ENCODE results near the gene TBCB. TPM values are rescaled to one million over a fixed set of nuclear protein-coding genes. Genes with fewer than 3 reads are reported as not detected.

The TBCB gene
- total RNA-seq, 4 donors from 2014 or later = 116 to 248 (median 180) TPM

GRCh38 chr19:36099166-36099785, 16.0 kb upstream of the TBCB start:
- 40 to 89% methylated on average over 1 to 14 of the region's 19 CpGs for WGBS, 2 donors (ENCODE audit: low coverage in 1 of 2)
- Histone ChIP-seq H3K27me3 (no peaks in the 10 kb centered on the region), H3K27ac (no peak overlapping the region), H3K36me3 (no peaks in the 10 kb centered on the region), H3K9me3 (no peaks in the 10 kb centered on the region), H3K4me1 (no peaks in the 10 kb centered on the region), H3K4me3 (no peak overlapping the region)
- ATAC-seq = no peak
- TF ChIP-seq POLR2A (IDR thresholded peaks at IDR 0.05) = no peak
- no peak for TF ChIP-seq POLR2AphosphoS5 (IDR thresholded peaks at IDR 0.05)
- TF ChIP-seq EP300 (IDR thresholded peaks at IDR 0.05) = no peak
- no peak for TF ChIP-seq CTCF (IDR thresholded peaks at IDR 0.05)

GRCh38 chr19:36100476-36100875, 14.8 kb upstream of the TBCB start:
- TF ChIP-seq POLR2A (IDR thresholded peaks at IDR 0.05) (no peak), POLR2AphosphoS5 (IDR thresholded peaks at IDR 0.05) (no peak), EP300 (IDR thresholded peaks at IDR 0.05) (no peak), CTCF (IDR thresholded peaks at IDR 0.05) (no peak)
- Histone ChIP-seq H3K4me3 (no peak overlapping the region), H3K27me3 (no peaks in the 10 kb centered on the region), H3K27ac (no peak overlapping the region), H3K9me3 (no peaks in the 10 kb centered on the region), H3K36me3 (no peaks in the 10 kb centered on the region), H3K4me1 (no peaks in the 10 kb centered on the region)
- ATAC-seq = no peak
- WGBS, 2 donors (ENCODE audit: low coverage in 1 of 2) = no CpG with 5 or more reads among the region's 5 CpGs

DNA sequence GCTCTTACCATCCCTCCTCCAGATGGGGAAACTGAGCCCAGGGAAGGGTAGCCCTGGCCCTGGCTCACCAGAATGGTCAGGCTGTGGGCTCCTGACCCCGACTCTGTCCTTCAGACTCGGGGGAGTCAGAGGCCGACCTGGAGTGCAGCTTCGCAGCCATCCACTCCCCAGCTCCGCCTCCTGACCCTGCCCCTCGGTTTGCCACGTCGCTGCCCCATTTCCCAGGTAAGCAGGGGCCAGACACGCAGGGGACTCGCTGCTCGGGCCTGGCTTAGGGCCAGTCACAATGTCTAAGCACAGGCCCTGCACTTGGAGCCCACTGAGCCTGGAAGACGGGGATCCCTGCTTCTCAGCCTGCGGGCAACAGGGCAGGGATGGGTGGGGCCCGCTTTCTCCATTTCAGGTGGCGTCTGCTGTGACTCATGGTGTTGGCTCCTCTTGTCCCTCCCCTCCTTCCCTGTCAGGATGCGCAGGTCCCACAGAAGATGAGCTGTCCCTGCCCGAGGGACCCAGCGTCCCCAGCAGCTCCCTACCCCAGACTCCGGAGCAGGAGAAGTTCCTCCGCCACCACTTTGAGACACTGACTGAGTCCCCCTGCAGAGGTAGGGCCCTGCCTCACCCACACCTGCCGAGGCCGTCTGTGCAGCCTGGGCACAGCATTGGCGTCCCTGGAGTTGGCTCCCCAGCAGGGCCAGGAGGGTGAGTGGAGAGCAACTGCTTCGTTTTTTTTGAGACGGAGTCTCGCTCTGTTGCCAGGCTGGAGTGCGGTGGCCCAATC, 13.5 kb upstream of the TBCB start:
- TF ChIP-seq POLR2AphosphoS5 (IDR thresholded peaks at IDR 0.05) (no peak), POLR2A (IDR thresholded peaks at IDR 0.05) (no peak), EP300 (IDR thresholded peaks at IDR 0.05) (no peak), CTCF (IDR thresholded peaks at IDR 0.05) (no peak)
- no peak overlapping the region for H3K4me3 ChIP-seq
- whole genome bisulfite sequencing, 2 donors (ENCODE audit: low coverage in 1 of 2) = 67% methylated on average over 3 of the region's 27 CpGs; no CpG with 5 or more reads in 1 of the 2 donors
- peaks cover 0 to 5% of the 10 kb centered on the region in 2 donors for H3K36me3 ChIP-seq
- no peaks in the 10 kb centered on the region for H3K9me3 ChIP-seq
- no peaks in the 10 kb centered on the region for H3K4me1 ChIP-seq
- no peak for ATAC-seq
- H3K27ac ChIP-seq = no peak overlapping the region
- no peaks in the 10 kb centered on the region for H3K27me3 ChIP-seq

DNA sequence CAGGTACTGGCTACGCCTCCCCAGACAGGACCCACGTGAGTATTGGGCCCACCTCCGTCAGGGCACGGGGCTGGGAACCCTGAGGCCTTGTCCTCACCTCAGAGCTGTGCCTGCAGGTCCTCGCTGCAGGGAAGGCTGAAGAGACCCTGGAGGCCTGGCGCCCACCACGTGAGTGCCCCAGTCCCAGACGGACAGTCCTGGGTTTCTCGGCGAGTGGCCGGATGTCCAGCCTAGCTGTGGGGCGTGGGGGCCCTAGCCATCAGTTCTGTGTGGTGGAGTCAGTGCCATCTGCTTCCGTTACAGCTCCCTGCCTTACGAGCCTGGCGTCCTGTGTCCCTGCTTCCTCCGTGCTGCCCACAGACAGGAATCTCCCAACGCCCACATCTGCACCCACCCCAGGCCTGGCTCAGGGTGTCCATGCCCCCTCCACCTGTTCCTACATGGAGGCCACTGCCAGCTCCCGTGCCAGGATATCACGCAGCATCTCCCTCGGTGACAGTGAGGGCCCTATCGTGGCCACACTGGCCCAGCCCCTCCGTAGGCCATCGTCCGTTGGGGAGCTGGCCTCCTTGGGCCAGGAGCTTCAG, 12.1 kb upstream of the TBCB start:
- TF ChIP-seq CTCF (IDR thresholded peaks at IDR 0.05) (no peak), POLR2AphosphoS5 (IDR thresholded peaks at IDR 0.05) (no peak), EP300 (IDR thresholded peaks at IDR 0.05) (no peak)
- H3K36me3 ChIP-seq = peaks cover 0 to 17% of the 10 kb centered on the region in 2 donors
- WGBS, 2 donors (ENCODE audit: low coverage in 1 of 2) = 100% methylated on average over 3 of the region's 24 CpGs; no CpG with 5 or more reads in 1 of the 2 donors
- H3K4me3 ChIP-seq = no peak overlapping the region
- ATAC-seq = no peak
- no peaks in the 10 kb centered on the region for H3K27me3 ChIP-seq
- no peaks in the 10 kb centered on the region for H3K4me1 ChIP-seq
- no peaks in the 10 kb centered on the region for H3K9me3 ChIP-seq
- no peak overlapping the region for H3K27ac ChIP-seq

All from gastroesophageal sphincter (tissue), 4 donors.